NB4 (cell line): ENCODE results near the gene FUBP3.

Experiments used
- CTCF ChIP-seq: IDR thresholded peaks from one replicate; pipeline ENCODE4 v1.5.1; 2012; ENCODE audit warnings: low read depth, low read length
- MAX ChIP-seq: IDR thresholded peaks from 2 replicates; pipeline ENCODE4 v1.6.1; 2011; ENCODE audit warnings: low read depth, low read length

DNA sequence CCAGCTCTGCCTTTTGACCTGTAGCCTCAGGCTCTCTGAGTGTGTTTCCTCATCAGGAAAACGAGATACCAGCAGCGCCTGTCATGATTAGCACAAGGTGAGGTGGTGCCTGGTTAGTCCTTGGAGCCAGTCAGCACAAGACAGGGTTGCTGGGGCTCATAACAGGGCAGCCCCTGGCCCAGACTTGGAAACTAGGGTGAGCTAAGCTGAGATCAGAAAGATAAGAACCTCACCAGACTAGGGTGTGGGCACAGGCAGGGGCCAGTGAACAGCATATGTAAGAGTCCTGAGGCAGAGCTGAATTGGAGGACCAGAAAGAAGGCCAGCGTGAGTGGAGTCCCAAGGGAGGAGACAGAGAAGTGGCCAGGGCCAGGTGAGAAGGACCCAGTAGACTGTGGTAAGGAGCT, 42.7 kb upstream of the FUBP3 start:
- no peak for TF ChIP-seq CTCF
- TF ChIP-seq MAX = no peak
